Breast epithelium (tissue), 3 donors: ENCODE results near the gene BSDC1.

Experiments used
- CTCF ChIP-seq, 3 donors: fragments of 450-650 bp; IDR thresholded peaks; one replicate each; pipeline ENCODE4 v1.5.1; 2016 to 2017; ENCODE audit warnings: antibody characterized with exemption in 3 of 3, mild to moderate bottlenecking in 3 of 3, moderate library complexity in 3 of 3
- POLR2A ChIP-seq: fragments of 450-650 bp; IDR thresholded peaks from one replicate; pipeline ENCODE4 v1.6.1; 2016; ENCODE audit warnings: antibody characterized with exemption, mild to moderate bottlenecking, moderate library complexity
- POLR2AphosphoS5 ChIP-seq, 3 donors: sonication (generic); formaldehyde crosslinking; IDR thresholded peaks; one replicate each; pipeline ENCODE4 v1.6.1; 2017; ENCODE audit warnings: antibody characterized with exemption in 3 of 3

- TF ChIP-seq CTCF (IDR thresholded peaks at IDR 0.05) (no peak), POLR2A (no peak), POLR2AphosphoS5 (IDR thresholded peaks at IDR 0.05) (no peak)
Observed at GRCh38 chr1:32338637-32339145, 55.5 kb downstream of the BSDC1 start.
